Measurements from ENCODE around the gene JPH4. TPM values are rescaled to one million over a fixed set of nuclear protein-coding genes. Genes with fewer than 3 reads are reported as not detected.

JPH4 gene
- total RNA-seq, 2 experiments from 2014 or later, result not detected

- H3K9me2 ChIP-seq (ENCODE audit: insufficient read depth, low read length), result no peaks in the 10 kb centered on the region
- DNase-seq (ENCODE audit: low spot score), result no peak
- no peak for TF ChIP-seq EZH2phosphoT487 (IDR thresholded peaks at IDR 0.05; ENCODE audit: borderline replicate concordance, low read depth, low read length)
- TF ChIP-seq CTCF (conservative IDR thresholded peaks at IDR 0.05; ENCODE audit: low read length), result no peak
- H3K4me3 ChIP-seq (ENCODE audit: low read depth, low read length, poor library complexity, severe bottlenecking), result peak overlapping the region; percentile 85
- BruUV-seq (replicated peaks), result TSS peak; percentile 88
- H3K27ac ChIP-seq (ENCODE audit: low read depth, low read length, poor library complexity, severe bottlenecking), result peak overlapping the region; percentile 55
- H3K4me2 ChIP-seq (ENCODE audit: low read length), result peak overlapping the region; percentile 96
- no peaks in the 10 kb centered on the region; the same call in 1 of the 2 replicates for H4K20me1 ChIP-seq (ENCODE audit: insufficient read depth, low read length)
- ChIA-PET POLR2A (interaction anchor here (1.0 to 1.7 kb wide), 4 partner anchors 10 to 93 kb away, joined by 3 to 9 read pairs (median 5); no protein-coding TSS in a partner anchor), CTCF (ENCODE audit: unreplicated experiment) (interaction anchor here (0.7 kb wide), 1 partner anchor 363 kb away, joined by 3 read pairs; no protein-coding TSS in a partner anchor)
- peaks cover 29% of the 10 kb centered on the region for H3K4me1 ChIP-seq (ENCODE audit: insufficient read depth, low read length, poor library complexity, severe bottlenecking)
- peaks cover 31% of the 10 kb centered on the region; the same call in 1 of the 2 replicates for H3K36me3 ChIP-seq (ENCODE audit: insufficient read depth, low read length)
- peak overlapping the region; percentile 53; the same call in 1 of the 2 replicates for H2AFZ ChIP-seq (ENCODE audit: low read length)
- intact Hi-C loops (cut with micrococcal nuclease; ENCODE audit: unreplicated experiment), result loop anchor here (10.0 kb wide), 1 partner anchor 797 kb away; the partner anchor contains the start of gene NFATC4
- H3K9me3 ChIP-seq (ENCODE audit: low read length), result no peaks in the 10 kb centered on the region
- H3K79me2 ChIP-seq (ENCODE audit: insufficient read depth, low read depth, low read length), result peaks cover 9% of the 10 kb centered on the region; the same call in 1 of the 2 replicates
These were observed 10.5 kb downstream of the JPH4 start for GRCh38 chr14:23568021-23568599.

GRCh38 chr14:23567186-23568020 is 11.2 kb downstream of the JPH4 start, which contains the start of gene AP1G2:
Gene AP1G2, minus strand, starts transcription at chr14:23567791. Its CDS starts 477 bp downstream, at chr14:23567314.
- peaks cover 29% of the 10 kb centered on the region for H3K4me1 ChIP-seq (ENCODE audit: insufficient read depth, low read length, poor library complexity, severe bottlenecking)
- no peak for TF ChIP-seq EZH2phosphoT487 (IDR thresholded peaks at IDR 0.05; ENCODE audit: borderline replicate concordance, low read depth, low read length)
- TF ChIP-seq CTCF (conservative IDR thresholded peaks at IDR 0.05; ENCODE audit: low read length), result no peak
- H3K9me2 ChIP-seq (ENCODE audit: insufficient read depth, low read length), result no peaks in the 10 kb centered on the region
- ChIA-PET POLR2A (interaction anchor here (0.8 to 1.7 kb wide), 5 partner anchors 10 to 526 kb away, joined by 3 to 9 read pairs (median 3); partner anchors contain the start of gene PCK2), CTCF (ENCODE audit: unreplicated experiment) (interaction anchor here (0.7 kb wide), 1 partner anchor 9 kb away, joined by 3 read pairs; no protein-coding TSS in a partner anchor)
- no peaks in the 10 kb centered on the region; the same call in 1 of the 2 replicates for H4K20me1 ChIP-seq (ENCODE audit: insufficient read depth, low read length)
- peaks cover 9% of the 10 kb centered on the region; the same call in 1 of the 2 replicates for H3K79me2 ChIP-seq (ENCODE audit: insufficient read depth, low read depth, low read length)
- no TSS peak for BruUV-seq (replicated peaks)
- H2AFZ ChIP-seq (ENCODE audit: low read length), result peak within 1 kb of the TSS; percentile 53; the same call in 1 of the 2 replicates
- peak within 1 kb of the TSS; percentile 55 for H3K27ac ChIP-seq (ENCODE audit: low read depth, low read length, poor library complexity, severe bottlenecking)
- peak; percentile 90 for DNase-seq (ENCODE audit: low spot score)
- intact Hi-C loops (cut with micrococcal nuclease; ENCODE audit: unreplicated experiment), result loop anchor here (10.0 kb wide), 1 partner anchor 797 kb away; the partner anchor contains the start of gene NFATC4
- H3K9me3 ChIP-seq (ENCODE audit: low read length), result no peaks in the 10 kb centered on the region
- peak within 1 kb of the TSS; percentile 85 for H3K4me3 ChIP-seq (ENCODE audit: low read depth, low read length, poor library complexity, severe bottlenecking)
- peak within 1 kb of the TSS; percentile 96 for H3K4me2 ChIP-seq (ENCODE audit: low read length)
- H3K36me3 ChIP-seq (ENCODE audit: insufficient read depth, low read length), result peaks cover 38% of the 10 kb centered on the region; the same call in 1 of the 2 replicates

All from OCI-LY7 (cell line).